HG03039 (cell line): ENCODE results near the gene SPOCK3.
A peak's percentile ranks its signal among the peaks of the same experiment; 100 is the strongest.

ENCODE experiments used
- ATAC-seq: cut with Tn5 transposase; IDR thresholded peaks from one replicate; pipeline ENCODE4 v1.9.1; 2021; ENCODE audit warnings: mild to moderate bottlenecking, moderate library complexity; ENCODE audit not compliant: unreplicated experiment

SPOCK3 gene

DNA sequence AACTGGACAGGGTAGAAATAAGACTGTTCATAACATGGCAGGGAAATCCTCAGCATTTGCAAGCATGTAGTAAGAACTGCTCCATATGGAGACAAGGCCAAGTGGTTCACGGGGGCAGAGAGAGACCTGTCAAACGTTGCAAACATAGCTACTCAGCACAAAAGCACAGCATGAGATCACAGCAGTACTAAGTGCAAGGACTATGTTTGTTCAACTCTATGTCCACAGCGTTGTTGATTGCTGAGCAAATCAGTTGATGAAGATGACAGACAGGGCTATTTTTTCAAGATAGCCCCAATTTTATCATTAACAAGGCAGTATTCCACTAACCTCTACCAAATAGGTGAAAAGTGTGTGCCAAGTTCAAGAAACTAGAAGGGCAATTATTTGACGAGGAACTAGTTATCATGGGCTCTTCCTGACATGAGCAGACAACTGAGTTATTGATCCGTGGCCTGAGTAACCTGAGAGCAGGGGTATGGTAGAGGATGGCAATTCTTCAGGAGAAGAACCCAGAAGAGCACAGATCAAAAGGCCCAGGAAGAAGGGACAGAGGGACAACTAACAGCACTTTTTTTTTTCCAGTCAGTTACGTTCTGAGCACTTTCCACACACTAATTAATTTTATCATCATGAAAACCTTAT, 57.4 kb downstream of the SPOCK3 start:
- ATAC-seq, result no peak

DNA sequence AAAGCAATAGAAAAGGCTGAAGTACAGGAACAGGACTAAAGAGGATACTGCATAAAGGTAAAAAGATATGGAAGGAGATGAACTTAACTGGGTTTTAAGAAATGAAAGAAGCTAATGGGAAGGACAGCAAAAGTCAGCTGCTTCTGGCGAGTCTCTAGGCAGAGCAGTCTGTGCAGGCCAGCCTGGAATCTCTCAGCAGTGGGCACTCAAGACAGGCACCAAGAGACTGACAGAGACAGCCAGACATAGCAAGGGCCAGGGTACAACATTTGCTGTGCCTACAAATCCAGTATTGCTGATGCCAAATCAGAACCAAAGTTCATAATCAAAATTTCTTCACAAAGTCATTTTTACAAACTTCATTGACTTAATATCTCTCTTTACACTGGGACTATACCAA, 62.4 kb downstream of the SPOCK3 start:
- no peak for ATAC-seq

DNA sequence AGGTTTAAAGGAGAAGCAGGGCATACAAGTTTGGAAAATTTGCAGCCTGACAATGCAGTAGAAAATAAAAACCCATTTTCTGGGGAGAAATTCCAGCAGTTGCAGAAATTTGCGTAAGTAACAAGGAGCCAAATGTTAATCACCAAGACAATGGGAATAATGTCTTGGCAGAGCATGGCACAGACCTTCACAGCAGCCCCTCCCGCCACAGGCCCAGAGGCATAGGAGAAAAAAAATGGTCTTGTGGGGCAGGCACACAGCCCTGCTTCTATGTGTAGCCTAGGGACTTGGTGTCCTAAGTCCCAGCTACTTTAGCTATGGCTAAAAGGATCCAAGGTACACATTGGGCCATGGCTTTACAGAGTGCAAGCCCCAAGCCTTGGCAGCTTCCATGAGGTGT, 65.7 kb downstream of the SPOCK3 start:
- ATAC-seq, result no peak

DNA sequence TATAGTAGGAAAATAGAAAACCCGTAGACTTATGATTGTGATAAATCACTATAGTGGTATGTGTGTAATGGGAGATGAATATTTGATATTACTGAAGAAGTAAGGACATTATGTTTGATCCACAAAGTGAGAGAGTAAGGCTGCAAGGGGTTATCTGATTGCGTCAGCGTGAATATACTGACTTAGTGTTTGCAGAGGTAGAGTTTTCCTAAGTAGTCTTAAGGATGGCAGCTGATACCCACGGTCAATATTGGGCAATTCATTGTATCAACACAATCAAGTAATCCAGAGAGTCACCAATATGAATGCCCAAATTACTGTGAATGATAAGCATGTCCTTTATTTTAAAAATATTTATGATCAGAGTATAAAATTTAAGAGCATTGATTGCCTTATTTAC, 83.7 kb downstream of the SPOCK3 start:
- no peak for ATAC-seq

DNA sequence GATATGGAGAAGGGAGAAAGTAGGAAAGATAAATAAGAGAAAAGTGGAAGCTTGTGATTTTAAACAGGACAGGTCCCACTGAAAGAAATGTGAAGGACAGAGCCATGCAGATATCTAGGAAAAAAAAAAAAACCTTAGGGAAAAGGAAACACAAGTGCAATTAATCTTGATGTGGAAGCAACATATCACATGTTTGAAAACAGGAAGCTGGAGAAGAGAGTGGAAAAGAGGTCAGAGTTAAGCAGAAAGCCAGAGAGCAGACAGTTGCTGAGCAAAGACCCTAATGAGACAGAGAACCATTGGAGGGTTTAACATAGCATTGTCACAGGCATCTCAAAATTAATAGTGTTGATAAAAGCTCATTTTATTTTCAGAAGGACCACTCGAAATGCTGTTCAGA, 89.7 kb downstream of the SPOCK3 start:
- ATAC-seq, result no peak

DNA sequence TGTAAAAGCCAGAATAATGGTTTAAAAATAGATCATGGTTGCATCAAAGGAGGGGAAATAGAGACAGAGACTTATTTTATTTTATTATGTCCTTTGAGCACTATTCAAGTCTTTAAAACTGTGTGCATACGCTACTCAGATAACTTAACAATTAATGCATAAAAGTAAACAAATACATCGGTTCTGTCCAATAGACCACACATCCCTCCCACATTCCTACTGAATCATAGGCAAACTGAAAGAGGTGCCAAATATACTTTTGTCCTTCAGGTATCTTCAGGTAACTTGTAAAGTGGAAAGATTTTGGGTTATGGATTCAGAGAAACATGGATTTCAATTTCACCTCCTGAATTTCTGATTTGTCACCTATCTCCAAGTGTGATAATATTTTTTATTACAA, 91.3 kb downstream of the SPOCK3 start:
- no peak for ATAC-seq

DNA sequence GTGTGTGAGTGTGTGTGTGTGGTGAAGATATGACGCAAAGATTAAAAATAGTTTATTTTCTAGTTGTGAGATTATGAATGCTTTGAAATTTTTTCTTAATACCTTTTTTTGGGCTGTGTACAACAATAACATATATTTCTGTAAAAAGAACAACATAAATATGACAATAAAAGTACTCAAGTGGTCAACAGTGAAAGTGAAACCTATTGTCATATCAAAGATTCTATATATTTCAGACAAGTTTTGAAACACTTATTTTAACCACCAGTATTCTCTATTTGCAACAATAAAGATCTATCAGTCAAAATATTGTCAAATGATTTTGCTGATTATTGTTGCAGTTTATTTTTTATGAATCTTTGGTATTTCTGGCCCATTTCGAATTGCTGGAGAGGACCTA, 98.0 kb downstream of the SPOCK3 start:
- no peak for ATAC-seq

DNA sequence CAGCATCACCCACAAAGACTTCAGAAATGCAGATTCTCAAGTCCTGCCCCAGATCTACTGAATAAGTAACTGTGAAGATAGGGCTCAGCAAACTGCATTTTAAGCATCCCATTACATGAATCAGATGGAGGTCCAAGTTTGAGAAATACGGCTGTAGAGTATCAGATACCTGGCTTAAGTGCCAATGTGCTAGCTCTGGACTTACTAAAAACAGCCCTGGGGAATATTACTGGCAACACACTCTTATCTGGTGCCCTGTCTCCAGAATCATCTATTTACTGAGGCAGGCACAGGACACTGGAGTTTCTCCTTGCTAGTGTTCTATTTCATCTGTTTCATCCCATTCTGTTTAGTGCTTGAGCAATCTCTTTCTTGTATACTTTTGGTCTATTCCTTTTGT, 105.1 kb downstream of the SPOCK3 start:
- no peak for ATAC-seq

DNA sequence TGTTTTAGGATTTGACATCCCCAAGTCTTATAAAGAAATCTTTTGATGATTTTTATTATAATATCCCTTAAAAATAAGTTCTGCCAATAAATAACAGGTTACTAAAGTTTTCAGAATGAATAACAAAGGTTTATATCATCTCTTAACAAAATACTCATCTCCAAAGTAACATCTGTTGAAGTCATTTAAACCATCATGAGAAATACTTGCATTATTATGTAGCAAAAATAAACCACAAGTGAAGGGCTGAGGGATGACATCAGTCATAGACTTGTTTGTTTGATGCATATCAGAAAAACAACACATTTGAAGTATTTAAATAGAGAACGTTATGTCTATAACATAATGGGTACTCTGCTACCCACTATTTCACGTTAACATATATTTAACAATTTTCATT, 114.9 kb downstream of the SPOCK3 start:
- no peak for ATAC-seq

DNA sequence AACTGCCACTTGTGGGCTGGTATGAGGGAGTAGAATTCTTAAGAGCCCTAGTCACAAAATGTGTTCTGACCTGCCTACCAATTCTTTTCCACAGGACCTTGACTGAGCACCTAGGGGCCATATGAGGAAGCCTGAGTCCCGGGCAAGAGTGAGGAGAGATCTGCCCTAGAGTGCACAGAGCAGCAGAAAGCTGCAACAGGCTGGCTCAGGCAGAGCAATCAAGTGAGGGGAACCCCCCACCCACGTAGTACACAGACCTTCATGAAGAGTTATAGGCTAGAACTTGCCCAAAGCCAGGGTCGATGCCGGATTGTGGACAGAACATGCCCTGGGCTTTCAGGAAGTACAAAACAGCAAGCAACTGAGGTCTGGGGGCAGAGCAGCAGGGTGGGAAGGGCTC, 117.0 kb downstream of the SPOCK3 start:
- no peak for ATAC-seq

DNA sequence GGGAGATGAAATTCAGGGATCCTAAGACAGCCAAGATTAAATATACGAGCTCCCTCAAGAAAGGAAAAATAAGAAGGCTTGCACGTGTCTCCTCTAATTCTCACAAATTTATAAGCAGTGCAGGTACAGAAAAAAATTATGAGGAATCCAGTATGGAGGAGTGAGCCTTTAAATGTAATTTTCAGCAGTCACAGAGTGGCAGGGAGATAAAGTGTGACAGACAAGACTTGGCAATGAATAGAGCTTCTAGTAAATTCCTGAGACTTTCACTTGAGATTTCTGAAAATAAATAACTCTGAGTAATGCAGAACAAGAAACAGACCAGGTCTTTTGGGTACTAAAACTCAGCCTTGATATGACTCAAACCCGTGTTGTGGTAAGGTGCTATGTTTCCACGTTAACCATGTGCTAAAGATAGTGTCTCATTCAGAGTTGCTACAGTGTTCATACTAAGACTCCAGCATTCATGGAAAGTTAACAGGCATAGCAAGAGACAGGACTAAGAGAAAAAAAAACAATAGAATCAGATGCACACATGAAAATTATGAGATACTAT, 119.8 kb downstream of the SPOCK3 start:
- ATAC-seq, result peak; percentile 61

DNA sequence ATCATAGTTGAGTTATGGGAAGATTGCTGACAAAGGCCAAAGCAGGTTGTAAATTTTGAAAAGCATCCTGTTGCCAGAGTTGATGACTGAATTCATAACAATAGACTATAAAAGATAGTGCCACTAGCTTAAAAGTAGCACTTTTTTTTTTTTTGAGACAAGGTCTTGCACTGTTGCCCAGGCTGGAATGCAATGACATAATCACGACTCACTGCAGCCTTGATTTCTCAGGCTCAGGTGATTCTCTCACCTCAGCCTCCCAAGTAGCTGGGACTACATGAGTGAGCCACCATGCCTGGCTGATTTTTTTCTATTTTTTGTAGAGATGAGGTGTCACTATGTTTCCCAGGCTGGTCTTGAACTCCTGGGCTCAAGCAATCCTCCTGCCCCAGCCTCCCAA, 122.7 kb downstream of the SPOCK3 start:
- no peak for ATAC-seq

DNA sequence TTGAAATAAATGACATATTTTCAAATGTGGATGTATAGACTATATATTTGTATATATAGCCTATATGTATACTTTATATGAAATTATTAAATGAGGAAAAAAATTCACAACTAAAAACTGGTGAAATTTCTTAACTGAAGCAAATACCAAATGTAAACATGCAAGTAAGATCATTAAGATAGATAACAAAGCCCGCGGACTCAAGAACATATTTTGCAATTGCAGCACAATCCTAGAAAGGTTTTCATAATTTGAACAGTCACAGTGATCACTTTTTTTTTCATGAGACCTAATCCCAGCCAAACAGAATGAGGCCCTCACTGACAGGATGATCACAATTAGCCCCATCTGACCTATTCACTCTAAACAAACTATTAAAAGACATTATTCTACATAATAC, 123.2 kb downstream of the SPOCK3 start:
- no peak for ATAC-seq

DNA sequence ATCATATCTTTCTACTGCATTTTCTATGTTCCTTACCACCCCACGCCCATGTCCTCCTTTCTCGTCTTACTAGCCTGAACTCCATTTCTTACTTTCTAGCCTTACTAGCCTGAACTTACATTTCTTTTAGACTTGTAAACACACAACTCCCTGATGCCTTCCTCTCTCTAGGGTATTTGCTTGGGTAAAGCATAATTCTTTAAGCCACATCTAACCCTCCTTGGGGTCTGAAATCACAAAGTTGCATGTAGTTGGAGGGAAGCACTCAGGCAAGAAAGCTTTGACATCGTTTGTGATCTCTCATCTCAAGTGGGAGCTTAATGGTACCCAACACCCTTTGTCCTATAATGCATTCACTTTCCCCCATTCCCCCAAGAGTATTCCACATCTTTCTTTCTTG, 124.4 kb downstream of the SPOCK3 start:
- ATAC-seq, result no peak

DNA sequence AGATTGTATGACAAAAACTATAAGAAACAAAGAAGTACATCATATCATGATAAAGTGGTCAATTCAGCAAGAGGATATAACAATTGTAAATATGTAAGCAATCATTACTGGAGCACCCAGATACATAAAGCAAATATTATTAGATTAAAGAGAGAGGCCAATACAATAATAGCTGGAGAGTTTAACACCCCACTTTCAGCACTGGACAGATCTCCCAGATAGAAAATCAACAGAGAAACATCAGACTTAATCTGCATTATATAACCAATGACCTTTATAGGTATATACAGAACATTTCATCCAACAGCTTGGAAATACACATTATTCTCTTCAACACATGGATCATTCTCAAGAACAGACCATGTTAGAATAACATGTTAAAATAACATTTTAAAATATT, 128.4 kb downstream of the SPOCK3 start:
- no peak for ATAC-seq

DNA sequence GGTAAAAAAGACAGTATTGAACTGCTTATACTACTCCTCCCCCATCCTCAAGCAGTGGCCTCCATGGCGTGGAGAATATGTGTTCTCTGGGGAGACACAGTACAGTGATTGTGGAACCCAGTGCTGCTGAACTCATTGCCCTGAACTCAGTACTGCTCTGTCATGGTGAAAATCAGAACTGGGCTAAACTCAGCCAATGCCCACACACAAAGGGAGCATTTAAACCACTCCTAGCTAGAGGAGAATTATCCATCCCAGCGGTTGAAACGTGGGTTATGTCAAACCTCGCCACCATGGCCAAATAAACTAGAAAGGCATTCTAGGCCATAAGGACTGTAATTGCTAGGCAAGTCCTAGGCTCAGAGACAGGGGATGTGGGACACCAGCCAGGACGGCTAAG, 131.8 kb downstream of the SPOCK3 start:
- no peak for ATAC-seq

DNA sequence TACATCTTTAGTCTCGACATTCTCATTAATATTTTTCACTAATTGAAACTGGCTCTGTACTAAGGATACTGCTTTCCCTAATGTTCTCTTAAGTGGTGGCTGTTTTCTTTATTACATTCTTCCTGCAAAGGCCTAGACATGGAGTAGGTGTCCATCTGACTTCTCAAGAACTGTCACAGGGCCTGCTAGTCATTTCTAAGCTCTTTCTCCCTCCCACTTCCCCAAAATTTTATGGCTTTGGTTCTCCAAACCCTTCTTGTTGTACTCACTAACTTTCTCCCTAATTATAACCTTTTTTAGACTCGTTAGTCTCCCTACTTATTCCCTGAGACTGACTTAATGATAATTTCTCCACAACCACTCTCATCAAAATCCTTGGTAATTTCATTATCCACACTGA, 133.3 kb downstream of the SPOCK3 start:
- ATAC-seq, result no peak

DNA sequence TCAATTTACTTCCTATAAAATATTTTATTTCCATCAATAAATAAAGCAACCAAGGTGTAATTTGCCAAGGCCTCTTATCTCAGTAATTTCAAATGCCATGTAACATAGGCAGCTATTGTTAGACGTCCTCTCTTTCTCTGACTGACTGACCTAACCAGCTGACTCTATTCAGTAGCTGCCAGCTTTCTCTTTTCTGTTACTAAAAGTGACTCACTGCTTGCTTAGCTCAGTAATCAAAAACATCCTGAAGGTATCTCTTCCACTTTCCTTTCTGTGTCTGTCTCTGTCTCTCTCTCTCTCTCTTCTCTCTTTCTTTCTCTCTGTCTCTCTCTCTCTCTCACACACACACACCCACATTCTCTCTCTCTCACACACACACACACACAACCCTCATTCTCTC, 134.2 kb downstream of the SPOCK3 start:
- ATAC-seq, result no peak

DNA sequence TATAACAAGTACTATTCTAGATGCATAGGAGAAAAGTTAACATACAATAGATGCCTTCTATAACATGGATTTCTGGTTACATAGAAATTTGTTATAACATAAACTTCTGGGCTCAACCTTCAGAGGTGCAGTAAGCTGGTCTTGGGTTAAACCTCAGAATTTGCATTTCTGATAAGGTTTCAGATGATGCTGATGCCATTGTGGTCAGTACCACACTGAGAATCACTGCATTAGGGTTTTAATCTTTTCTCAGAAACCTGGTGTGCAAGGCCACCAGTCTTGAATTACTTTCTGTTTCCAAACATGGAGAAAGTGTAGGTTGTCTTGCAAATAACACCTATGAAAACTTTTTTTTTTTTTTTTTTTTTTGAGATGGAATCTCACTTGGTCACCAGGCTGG, 146.2 kb downstream of the SPOCK3 start:
- no peak for ATAC-seq

DNA sequence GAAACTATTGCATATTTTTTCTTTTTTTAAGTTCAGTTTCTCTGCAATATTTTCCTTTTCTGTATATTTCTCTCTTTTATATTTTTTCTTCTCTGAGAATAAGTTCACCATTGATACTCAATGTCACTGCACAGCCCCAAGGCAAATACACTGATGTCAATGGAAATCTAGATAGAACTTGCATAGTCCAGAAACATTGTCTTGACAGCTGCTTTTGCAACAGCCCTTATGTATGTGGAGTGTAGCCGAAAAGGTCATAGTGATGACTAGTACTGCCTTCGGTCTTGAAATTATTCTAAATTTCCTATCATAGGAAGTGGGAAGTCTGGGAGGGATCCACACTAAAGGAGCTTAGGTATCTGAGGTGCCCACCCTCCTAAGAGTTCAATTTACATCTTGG, 150.0 kb downstream of the SPOCK3 start:
- ATAC-seq, result no peak

DNA sequence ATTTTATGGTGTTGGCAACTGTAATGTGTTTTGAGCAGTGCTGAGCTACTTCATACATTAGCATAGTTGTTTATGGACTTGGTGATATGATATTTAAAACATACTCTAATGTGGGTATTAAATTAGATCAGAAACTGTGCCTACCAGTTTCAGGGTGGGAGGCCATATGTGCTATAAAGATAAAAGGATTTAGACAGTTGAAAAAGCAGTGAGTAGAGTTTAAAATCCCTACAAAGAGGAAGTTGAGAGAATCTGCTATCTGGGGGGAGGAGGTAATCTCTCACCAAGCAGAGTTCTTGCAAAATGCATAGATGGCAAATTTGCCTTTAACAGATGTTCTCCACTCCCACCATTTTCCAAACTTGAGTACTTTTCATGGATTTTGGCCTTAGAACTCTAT, 154.5 kb downstream of the SPOCK3 start:
- no peak for ATAC-seq

DNA sequence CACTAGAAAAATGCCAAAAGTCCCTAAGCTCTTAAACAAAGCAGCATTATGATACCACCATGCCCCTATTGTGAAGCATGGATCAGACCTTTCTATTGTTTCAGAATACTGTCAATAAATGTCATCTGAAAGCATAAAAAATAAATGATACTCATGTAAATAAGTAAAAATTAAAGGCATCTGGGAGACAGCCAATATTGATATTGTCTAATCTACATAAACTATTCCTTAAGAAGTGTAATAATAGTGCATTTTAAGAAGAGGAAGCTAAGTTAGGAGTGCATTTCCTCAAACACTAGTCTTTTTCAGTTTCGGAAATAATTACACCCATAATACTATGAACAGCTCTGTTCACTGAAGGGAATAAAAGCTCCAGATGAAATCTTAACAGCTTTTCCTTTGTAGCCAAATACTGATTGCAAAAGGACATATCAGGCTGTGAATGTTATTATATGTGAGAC, 181.6 kb downstream of the SPOCK3 start:
- no peak for ATAC-seq

DNA sequence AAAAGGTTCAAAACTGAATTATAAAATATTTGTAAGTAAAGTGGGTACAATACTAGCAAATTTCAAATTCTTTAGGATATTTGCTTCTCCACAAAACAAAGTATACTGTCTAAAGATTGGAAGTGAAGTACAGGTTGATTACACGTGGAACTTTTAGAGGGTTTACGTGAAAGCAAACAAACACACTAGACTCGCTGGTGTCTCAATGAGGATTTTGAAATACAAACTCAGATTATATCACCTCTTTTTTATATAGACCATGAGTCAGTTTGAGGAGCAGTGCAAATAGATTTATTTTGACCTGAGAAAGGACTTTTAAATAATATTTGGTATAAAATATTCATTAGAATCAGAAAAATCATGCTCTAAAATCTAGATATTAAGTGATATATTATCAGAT, 185.0 kb downstream of the SPOCK3 start:
- ATAC-seq, result no peak
